ENCODE measurements around the gene IFT81. TPM values are rescaled to one million over a fixed set of nuclear protein-coding genes. Genes with fewer than 3 reads are reported as not detected.

Gene IFT81
- total RNA-seq, 1 experiment from 2014 or later: 10.5 TPM

DNA sequence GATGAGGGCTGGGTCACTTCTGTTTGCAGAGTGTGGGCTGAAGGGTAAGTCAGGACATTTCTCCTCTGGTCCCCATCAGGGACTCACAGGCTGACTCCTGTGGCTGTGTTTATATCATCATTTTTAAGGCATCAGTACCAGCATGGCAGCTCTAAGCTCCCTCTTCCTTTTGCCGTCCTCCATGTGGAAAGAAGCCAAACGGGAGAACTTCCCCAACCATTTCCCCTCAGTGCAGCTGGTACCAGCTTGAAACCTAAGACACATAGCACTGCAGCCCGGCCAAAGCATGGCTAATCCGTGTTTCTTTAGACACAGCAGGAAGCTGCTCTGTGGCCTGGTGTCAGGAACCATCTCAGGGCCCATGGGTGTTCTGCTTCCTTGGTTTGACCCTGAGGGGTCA is 124.9 kb downstream of the IFT81 start:
- CTCF ChIA-PET: no interaction called here
- H3K4me1 Mint-ChIP-seq: peaks cover 19% of the 10 kb centered on the region
- no peaks in the 10 kb centered on the region for H3K36me3 Mint-ChIP-seq
- H3K27me3 Mint-ChIP-seq (ENCODE audit: low read depth): no peaks in the 10 kb centered on the region
- no peak for ATAC-seq
- no peak for DNase-seq (ENCODE audit: low spot score)
- POLR2A ChIA-PET: no interaction called here
- H3K9me3 Mint-ChIP-seq: peaks cover 9% of the 10 kb centered on the region; the same call in 1 of the 2 replicates
- TF ChIP-seq STAT6 (CRISPR knock-in tag; conservative IDR thresholded peaks at IDR 0.05; ENCODE audit: low read depth) (no peak), ZBTB21 (CRISPR knock-in tag; IDR thresholded peaks at IDR 0.05; ENCODE audit: borderline replicate concordance) (no peak)
- no peak overlapping the region for H3K27ac Mint-ChIP-seq
- no peak overlapping the region for H3K4me3 Mint-ChIP-seq

- Mint-ChIP-seq H3K9me3 (peaks cover 9% of the 10 kb centered on the region; the same call in 1 of the 2 replicates), H3K27me3 (ENCODE audit: low read depth) (no peaks in the 10 kb centered on the region), H3K4me3 (no peak overlapping the region), H3K36me3 (no peaks in the 10 kb centered on the region), H3K4me1 (peaks cover 13% of the 10 kb centered on the region), H3K27ac (no peak overlapping the region)
- no peak for ATAC-seq
- DNase-seq (ENCODE audit: low spot score): no peak
- CTCF ChIA-PET: interaction anchor here (0.8 kb wide), 1 partner anchor 182 kb away, joined by 4 read pairs; no protein-coding TSS in a partner anchor
- POLR2A ChIA-PET: no interaction called here
- TF ChIP-seq GRHL2 (CRISPR knock-in tag; IDR thresholded peaks at IDR 0.05; ENCODE audit: insufficient replicate concordance, severe bottlenecking): no peak
- TF ChIP-seq SMAD3 (CRISPR knock-in tag; IDR thresholded peaks at IDR 0.05; ENCODE audit: borderline replicate concordance): no peak
- no peak for TF ChIP-seq SMAD4 (CRISPR knock-in tag; IDR thresholded peaks at IDR 0.05)
- no peak for TF ChIP-seq ZBTB21 (CRISPR knock-in tag; IDR thresholded peaks at IDR 0.05; ENCODE audit: borderline replicate concordance)
- no peak for TF ChIP-seq CREM (CRISPR knock-in tag; IDR thresholded peaks at IDR 0.05)
- TF ChIP-seq, protein P1, sequence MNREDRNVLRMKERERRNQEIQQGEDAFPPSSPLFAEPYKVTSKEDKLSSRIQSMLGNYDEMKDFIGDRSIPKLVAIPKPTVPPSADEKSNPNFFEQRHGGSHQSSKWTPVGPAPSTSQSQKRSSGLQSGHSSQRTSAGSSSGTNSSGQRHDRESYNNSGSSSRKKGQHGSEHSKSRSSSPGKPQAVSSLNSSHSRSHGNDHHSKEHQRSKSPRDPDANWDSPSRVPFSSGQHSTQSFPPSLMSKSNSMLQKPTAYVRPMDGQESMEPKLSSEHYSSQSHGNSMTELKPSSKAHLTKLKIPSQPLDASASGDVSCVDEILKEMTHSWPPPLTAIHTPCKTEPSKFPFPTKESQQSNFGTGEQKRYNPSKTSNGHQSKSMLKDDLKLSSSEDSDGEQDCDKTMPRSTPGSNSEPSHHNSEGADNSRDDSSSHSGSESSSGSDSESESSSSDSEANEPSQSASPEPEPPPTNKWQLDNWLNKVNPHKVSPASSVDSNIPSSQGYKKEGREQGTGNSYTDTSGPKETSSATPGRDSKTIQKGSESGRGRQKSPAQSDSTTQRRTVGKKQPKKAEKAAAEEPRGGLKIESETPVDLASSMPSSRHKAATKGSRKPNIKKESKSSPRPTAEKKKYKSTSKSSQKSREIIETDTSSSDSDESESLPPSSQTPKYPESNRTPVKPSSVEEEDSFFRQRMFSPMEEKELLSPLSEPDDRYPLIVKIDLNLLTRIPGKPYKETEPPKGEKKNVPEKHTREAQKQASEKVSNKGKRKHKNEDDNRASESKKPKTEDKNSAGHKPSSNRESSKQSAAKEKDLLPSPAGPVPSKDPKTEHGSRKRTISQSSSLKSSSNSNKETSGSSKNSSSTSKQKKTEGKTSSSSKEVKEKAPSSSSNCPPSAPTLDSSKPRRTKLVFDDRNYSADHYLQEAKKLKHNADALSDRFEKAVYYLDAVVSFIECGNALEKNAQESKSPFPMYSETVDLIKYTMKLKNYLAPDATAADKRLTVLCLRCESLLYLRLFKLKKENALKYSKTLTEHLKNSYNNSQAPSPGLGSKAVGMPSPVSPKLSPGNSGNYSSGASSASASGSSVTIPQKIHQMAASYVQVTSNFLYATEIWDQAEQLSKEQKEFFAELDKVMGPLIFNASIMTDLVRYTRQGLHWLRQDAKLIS (CRISPR knock-in tag; IDR thresholded peaks at IDR 0.05; ENCODE audit: borderline replicate concordance): no peak
- TF ChIP-seq TEAD1 (CRISPR knock-in tag; IDR thresholded peaks at IDR 0.05): no peak
- TF ChIP-seq ERG (CRISPR knock-in tag; IDR thresholded peaks at IDR 0.05): no peak
- no peak for TF ChIP-seq ATF2 (CRISPR knock-in tag; IDR thresholded peaks at IDR 0.05; ENCODE audit: borderline replicate concordance, low read depth)
- no peak for TF ChIP-seq NR1H2 (CRISPR knock-in tag; IDR thresholded peaks at IDR 0.05)
- TF ChIP-seq STAT6 (CRISPR knock-in tag; conservative IDR thresholded peaks at IDR 0.05; ENCODE audit: low read depth): no peak
- TF ChIP-seq ZNF219 (CRISPR knock-in tag; IDR thresholded peaks at IDR 0.05; ENCODE audit: borderline replicate concordance): no peak
- TF ChIP-seq, protein P2, sequence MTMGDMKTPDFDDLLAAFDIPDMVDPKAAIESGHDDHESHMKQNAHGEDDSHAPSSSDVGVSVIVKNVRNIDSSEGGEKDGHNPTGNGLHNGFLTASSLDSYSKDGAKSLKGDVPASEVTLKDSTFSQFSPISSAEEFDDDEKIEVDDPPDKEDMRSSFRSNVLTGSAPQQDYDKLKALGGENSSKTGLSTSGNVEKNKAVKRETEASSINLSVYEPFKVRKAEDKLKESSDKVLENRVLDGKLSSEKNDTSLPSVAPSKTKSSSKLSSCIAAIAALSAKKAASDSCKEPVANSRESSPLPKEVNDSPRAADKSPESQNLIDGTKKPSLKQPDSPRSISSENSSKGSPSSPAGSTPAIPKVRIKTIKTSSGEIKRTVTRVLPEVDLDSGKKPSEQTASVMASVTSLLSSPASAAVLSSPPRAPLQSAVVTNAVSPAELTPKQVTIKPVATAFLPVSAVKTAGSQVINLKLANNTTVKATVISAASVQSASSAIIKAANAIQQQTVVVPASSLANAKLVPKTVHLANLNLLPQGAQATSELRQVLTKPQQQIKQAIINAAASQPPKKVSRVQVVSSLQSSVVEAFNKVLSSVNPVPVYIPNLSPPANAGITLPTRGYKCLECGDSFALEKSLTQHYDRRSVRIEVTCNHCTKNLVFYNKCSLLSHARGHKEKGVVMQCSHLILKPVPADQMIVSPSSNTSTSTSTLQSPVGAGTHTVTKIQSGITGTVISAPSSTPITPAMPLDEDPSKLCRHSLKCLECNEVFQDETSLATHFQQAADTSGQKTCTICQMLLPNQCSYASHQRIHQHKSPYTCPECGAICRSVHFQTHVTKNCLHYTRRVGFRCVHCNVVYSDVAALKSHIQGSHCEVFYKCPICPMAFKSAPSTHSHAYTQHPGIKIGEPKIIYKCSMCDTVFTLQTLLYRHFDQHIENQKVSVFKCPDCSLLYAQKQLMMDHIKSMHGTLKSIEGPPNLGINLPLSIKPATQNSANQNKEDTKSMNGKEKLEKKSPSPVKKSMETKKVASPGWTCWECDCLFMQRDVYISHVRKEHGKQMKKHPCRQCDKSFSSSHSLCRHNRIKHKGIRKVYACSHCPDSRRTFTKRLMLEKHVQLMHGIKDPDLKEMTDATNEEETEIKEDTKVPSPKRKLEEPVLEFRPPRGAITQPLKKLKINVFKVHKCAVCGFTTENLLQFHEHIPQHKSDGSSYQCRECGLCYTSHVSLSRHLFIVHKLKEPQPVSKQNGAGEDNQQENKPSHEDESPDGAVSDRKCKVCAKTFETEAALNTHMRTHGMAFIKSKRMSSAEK (CRISPR knock-in tag; IDR thresholded peaks at IDR 0.05; ENCODE audit: borderline replicate concordance): no peak
These were observed 125.6 kb downstream of the IFT81 start for GRCh38 chr12:110249716-110250225.
